Astrocyte (in vitro differentiated cells and primary cell): Measurements from ENCODE around the gene HGFAC. TPM values are rescaled to one million over a fixed set of nuclear protein-coding genes. Genes with fewer than 3 reads are reported as not detected.

Experiments
- DNase-seq: peaks from one replicate; pipeline ENCODE4 v3.0.0-alpha.2; 2010; ENCODE audit warnings: low read depth
- FAIRE-seq: peaks from 2 replicates; lab custom pipeline; 2011; peaks lifted over from hg19 to GRCh38; lab: Jason Lieb, UNC
- H2AFZ ChIP-seq: 2 replicates; pipeline ENCODE4 v1.6.0; 2012; ENCODE audit warnings: low read depth, low read length, inconsistent platforms
- H3K27ac ChIP-seq: 2 replicates; pipeline ENCODE4 v1.5.1; 2011; ENCODE audit warnings: low read depth, low read length, inconsistent platforms
- H3K27me3 ChIP-seq: 2 replicates; pipeline ENCODE4 v1.6.0; 2011; ENCODE audit warnings: low read length, inconsistent platforms; ENCODE audit not compliant: insufficient read depth
- H3K36me3 ChIP-seq: 2 replicates; pipeline ENCODE4 v1.5.1; 2011; ENCODE audit warnings: low read length, inconsistent platforms; ENCODE audit not compliant: insufficient read depth
- H3K4me1 ChIP-seq: 2 replicates; pipeline ENCODE4 v1.5.1; 2011; ENCODE audit warnings: low read length, inconsistent platforms; ENCODE audit not compliant: insufficient read depth
- H3K4me2 ChIP-seq: 2 replicates; pipeline ENCODE4 v1.6.0; 2012; ENCODE audit warnings: low read length, inconsistent platforms
- H3K4me3 ChIP-seq: 2 replicates; pipeline ENCODE4 v1.5.1; 2011; ENCODE audit warnings: low read depth, mild to moderate bottlenecking, low read length, inconsistent platforms; ENCODE audit not compliant: insufficient read depth
- H3K79me2 ChIP-seq: 2 replicates; pipeline ENCODE4 v1.6.0; 2012; ENCODE audit warnings: mild to moderate bottlenecking, low read length, inconsistent platforms; ENCODE audit not compliant: insufficient read depth
- H3K9ac ChIP-seq: 2 replicates; pipeline ENCODE4 v1.6.0; 2012; ENCODE audit warnings: mild to moderate bottlenecking, low read length, inconsistent platforms
- H3K9me3 ChIP-seq: 2 replicates; pipeline ENCODE4 v1.5.1; 2012; ENCODE audit warnings: low read depth, mild to moderate bottlenecking, low read length, inconsistent platforms; ENCODE audit not compliant: insufficient read depth
- H4K20me1 ChIP-seq: 2 replicates; pipeline ENCODE4 v1.6.0; 2012; ENCODE audit warnings: low read length, inconsistent platforms; ENCODE audit not compliant: insufficient read depth
- H3K27ac Mint-ChIP-seq: one replicate; pipeline ENCODE4 v1.8.0; 2021; ENCODE audit warnings: mild to moderate bottlenecking, mixed read lengths; ENCODE audit not compliant: unreplicated experiment
- H3K27me3 Mint-ChIP-seq: one replicate; pipeline ENCODE4 v1.8.0; 2021; ENCODE audit warnings: low read depth, mixed read lengths; ENCODE audit not compliant: unreplicated experiment
- H3K36me3 Mint-ChIP-seq: one replicate; pipeline ENCODE4 v1.8.0; 2021; ENCODE audit warnings: low read depth, mixed read lengths; ENCODE audit not compliant: unreplicated experiment
- H3K4me1 Mint-ChIP-seq: one replicate; pipeline ENCODE4 v1.8.0; 2021; ENCODE audit warnings: low read depth, mixed read lengths; ENCODE audit not compliant: unreplicated experiment
- H3K4me3 Mint-ChIP-seq: one replicate; pipeline ENCODE4 v1.8.0; 2021; ENCODE audit warnings: mild to moderate bottlenecking, moderate library complexity, mixed read lengths; ENCODE audit not compliant: unreplicated experiment
- H3K9me3 Mint-ChIP-seq: one replicate; pipeline ENCODE4 v1.8.0; 2021; ENCODE audit warnings: mild to moderate bottlenecking, mixed read lengths; ENCODE audit not compliant: unreplicated experiment
- EZH2 ChIP-seq: IDR thresholded peaks from 2 replicates; pipeline ENCODE4 v1.6.1; 2012; ENCODE audit warnings: mild to moderate bottlenecking, low read length, inconsistent platforms; ENCODE audit not compliant: insufficient read depth
- total RNA-seq: library from RNA; stranded (reverse); gene quantifications from 2 replicates; pipeline ENCODE4 v1.2.1, GENCODE V29; 2021
- TF ChIP-seq, protein P1 (sequence below): IDR thresholded peaks from 2 replicates; pipeline ENCODE4 v1.5.1; 2011; ENCODE audit warnings: low read depth, mild to moderate bottlenecking, inconsistent platforms, low read length, moderate library complexity; ENCODE audit not compliant: insufficient read depth

The HGFAC gene
- total RNA-seq, 1 donor from 2014 or later: 0.52 TPM

GRCh38 chr4:3422241-3422801 lies 19.4 kb upstream of the HGFAC start:
- DNase-seq: no peak
- H3K4me3 Mint-ChIP-seq: no peak overlapping the region

GRCh38 chr4:3422808-3423297 lies 18.9 kb upstream of the HGFAC start:
- H3K4me2 ChIP-seq: no peak overlapping the region
- DNase-seq: no peak
- H3K9me3 ChIP-seq: no peaks in the 10 kb centered on the region
- no peak overlapping the region for H3K4me3 ChIP-seq
- Mint-ChIP-seq H3K36me3 (no peaks in the 10 kb centered on the region), H3K9me3 (no peaks in the 10 kb centered on the region), H3K4me3 (no peak overlapping the region), H3K27me3 (no peaks in the 10 kb centered on the region), H3K4me1 (peaks cover 2% of the 10 kb centered on the region), H3K27ac (no peak overlapping the region)
- no peak overlapping the region for H3K27ac ChIP-seq
- no peak overlapping the region for H3K9ac ChIP-seq
- no peak for TF ChIP-seq EZH2
- TF ChIP-seq, protein P1, sequence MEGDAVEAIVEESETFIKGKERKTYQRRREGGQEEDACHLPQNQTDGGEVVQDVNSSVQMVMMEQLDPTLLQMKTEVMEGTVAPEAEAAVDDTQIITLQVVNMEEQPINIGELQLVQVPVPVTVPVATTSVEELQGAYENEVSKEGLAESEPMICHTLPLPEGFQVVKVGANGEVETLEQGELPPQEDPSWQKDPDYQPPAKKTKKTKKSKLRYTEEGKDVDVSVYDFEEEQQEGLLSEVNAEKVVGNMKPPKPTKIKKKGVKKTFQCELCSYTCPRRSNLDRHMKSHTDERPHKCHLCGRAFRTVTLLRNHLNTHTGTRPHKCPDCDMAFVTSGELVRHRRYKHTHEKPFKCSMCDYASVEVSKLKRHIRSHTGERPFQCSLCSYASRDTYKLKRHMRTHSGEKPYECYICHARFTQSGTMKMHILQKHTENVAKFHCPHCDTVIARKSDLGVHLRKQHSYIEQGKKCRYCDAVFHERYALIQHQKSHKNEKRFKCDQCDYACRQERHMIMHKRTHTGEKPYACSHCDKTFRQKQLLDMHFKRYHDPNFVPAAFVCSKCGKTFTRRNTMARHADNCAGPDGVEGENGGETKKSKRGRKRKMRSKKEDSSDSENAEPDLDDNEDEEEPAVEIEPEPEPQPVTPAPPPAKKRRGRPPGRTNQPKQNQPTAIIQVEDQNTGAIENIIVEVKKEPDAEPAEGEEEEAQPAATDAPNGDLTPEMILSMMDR: no peak
- H2AFZ ChIP-seq: no peak overlapping the region
- H4K20me1 ChIP-seq: peaks cover 4% of the 10 kb centered on the region
- H3K79me2 ChIP-seq: no peaks in the 10 kb centered on the region
- H3K36me3 ChIP-seq: no peaks in the 10 kb centered on the region
- no peak for FAIRE-seq
- no peaks in the 10 kb centered on the region for H3K4me1 ChIP-seq
- no peaks in the 10 kb centered on the region for H3K27me3 ChIP-seq

More at GRCh38 chr4:3422241-3422801, 19.4 kb upstream of the HGFAC start:
- Histone ChIP-seq H3K79me2 (no peaks in the 10 kb centered on the region), H3K9me3 (no peaks in the 10 kb centered on the region), H3K27ac (no peak overlapping the region), H2AFZ (no peak overlapping the region), H4K20me1 (peaks cover 4% of the 10 kb centered on the region), H3K36me3 (no peaks in the 10 kb centered on the region), H3K27me3 (no peaks in the 10 kb centered on the region), H3K4me1 (no peaks in the 10 kb centered on the region), H3K4me3 (no peak overlapping the region), H3K4me2 (no peak overlapping the region), H3K9ac (no peak overlapping the region)
- Mint-ChIP-seq H3K36me3 (peaks cover under 1% of the 10 kb centered on the region), H3K4me1 (peaks cover 2% of the 10 kb centered on the region), H3K27me3 (no peaks in the 10 kb centered on the region), H3K27ac (no peak overlapping the region), H3K9me3 (no peaks in the 10 kb centered on the region)
- no peak for TF ChIP-seq EZH2
- TF ChIP-seq, protein P1: no peak
- no peak for FAIRE-seq

- Histone ChIP-seq H4K20me1 (peaks cover 4% of the 10 kb centered on the region), H3K36me3 (no peaks in the 10 kb centered on the region), H3K4me2 (no peak overlapping the region), H3K9me3 (no peaks in the 10 kb centered on the region), H2AFZ (no peak overlapping the region), H3K4me3 (no peak overlapping the region), H3K27ac (no peak overlapping the region), H3K4me1 (no peaks in the 10 kb centered on the region), H3K27me3 (no peaks in the 10 kb centered on the region), H3K79me2 (no peaks in the 10 kb centered on the region), H3K9ac (no peak overlapping the region)
- no peak for FAIRE-seq
- Mint-ChIP-seq H3K4me3 (no peak overlapping the region), H3K27me3 (no peaks in the 10 kb centered on the region), H3K36me3 (no peaks in the 10 kb centered on the region), H3K9me3 (no peaks in the 10 kb centered on the region), H3K27ac (no peak overlapping the region), H3K4me1 (peaks cover 2% of the 10 kb centered on the region)
- DNase-seq: no peak
- TF ChIP-seq, protein P1: no peak
- TF ChIP-seq EZH2: no peak
These were observed 18.4 kb upstream of the HGFAC start for GRCh38 chr4:3423406-3423805.
